Glutamatergic neuron (in vitro differentiated cells): ENCODE measurements around the gene RCAN3. TPM values are rescaled to one million over a fixed set of nuclear protein-coding genes. Genes with fewer than 3 reads are reported as not detected.

Experiments
- DNase-seq: peaks from one replicate; pipeline ENCODE4 v3.0.0; 2022
- H3K27ac Mint-ChIP-seq: one replicate; pipeline ENCODE4 v1.8.0; 2020; ENCODE audit warnings: mild to moderate bottlenecking, mixed read lengths, inconsistent platforms; ENCODE audit not compliant: unreplicated experiment
- H3K27me3 Mint-ChIP-seq: one replicate; pipeline ENCODE4 v1.8.0; 2020; ENCODE audit warnings: mild to moderate bottlenecking, moderate library complexity, mixed read lengths, inconsistent platforms; ENCODE audit not compliant: unreplicated experiment
- H3K36me3 Mint-ChIP-seq: one replicate; pipeline ENCODE4 v1.8.0; 2020; ENCODE audit warnings: mild to moderate bottlenecking, mixed read lengths, inconsistent platforms; ENCODE audit not compliant: unreplicated experiment
- H3K4me1 Mint-ChIP-seq: one replicate; pipeline ENCODE4 v1.8.0; 2020; ENCODE audit warnings: mild to moderate bottlenecking, low read depth, mixed read lengths, inconsistent platforms; ENCODE audit not compliant: unreplicated experiment
- H3K4me3 Mint-ChIP-seq: one replicate; pipeline ENCODE4 v1.8.0; 2020; ENCODE audit warnings: mild to moderate bottlenecking, mixed read lengths, inconsistent platforms; ENCODE audit not compliant: unreplicated experiment
- H3K9me3 Mint-ChIP-seq: one replicate; pipeline ENCODE4 v1.8.0; 2020; ENCODE audit warnings: mild to moderate bottlenecking, moderate library complexity, mixed read lengths, inconsistent platforms; ENCODE audit not compliant: unreplicated experiment
- CTCF ChIP-seq: fragments of 200-600 bp; sonication (generic); IDR thresholded peaks from one replicate; pipeline ENCODE4 v1.5.0; 2021; ENCODE audit not compliant: partially characterized antibody, unreplicated experiment
- total RNA-seq: library from RNA; stranded (reverse); fragmentation: NEBNext Ultra II Directional; extraction: Animal tissue kit (Norgen Biotek cat#: 25700); gene quantifications from one replicate; pipeline ENCODE4 v1.2.1, GENCODE V29; 2021; ENCODE audit not compliant: unreplicated experiment

The RCAN3 gene
- total RNA-seq, 1 donor from 2014 or later: 21.8 TPM

GRCh38 chr1:24589200-24589599 is 86.6 kb downstream of the RCAN3 start:
- no peaks in the 10 kb centered on the region for H3K36me3 Mint-ChIP-seq

More at GRCh38 chr1:24589200-24589599, 86.6 kb downstream of the RCAN3 start:
- peaks cover under 1% of the 10 kb centered on the region for H3K27me3 Mint-ChIP-seq
- H3K4me1 Mint-ChIP-seq: no peaks in the 10 kb centered on the region
- no peak for TF ChIP-seq CTCF
- no peak for DNase-seq
- no peak overlapping the region for H3K27ac Mint-ChIP-seq
- no peaks in the 10 kb centered on the region for H3K9me3 Mint-ChIP-seq
- no peak overlapping the region for H3K4me3 Mint-ChIP-seq

Other genes starting within 250 kb of the RCAN3 start
- 0.37 TPM for gene GRHL3, start 183.5 kb upstream of the RCAN3 start, total RNA-seq
- gene STPG1, start 89.1 kb upstream of the RCAN3 start, total RNA-seq: 2.4 TPM
- gene NIPAL3, start 87.0 kb upstream of the RCAN3 start, total RNA-seq: 18.6 TPM
- gene NCMAP, start 53.3 kb downstream of the RCAN3 start, total RNA-seq: not detected
- 113 TPM for gene SRRM1, start 140.5 kb downstream of the RCAN3 start, total RNA-seq
- 121 TPM for gene CLIC4, start 242.6 kb downstream of the RCAN3 start, total RNA-seq